Fibroblast of skin of left quadriceps (primary cell): ENCODE data around the gene CALCOCO1.

Experiments used
- DNase-seq, 2 experiments: peaks; one replicate each; pipeline ENCODE4 v3.0.0-alpha.2; 2013; ENCODE audit warnings: low read depth in 2 of 2

The CALCOCO1 gene

GRCh38 chr12:53752192-53752601 is 24.9 kb upstream of the CALCOCO1 start:
- DNase-seq = no peak

- no peak for DNase-seq
These were observed 24.3 kb upstream of the CALCOCO1 start, which contains the start of gene CISTR for GRCh38 chr12:53751336-53752191. Gene CISTR, minus strand, starts transcription at chr12:53751979.

GRCh38 chr12:53750812-53751335 is 23.6 kb upstream of the CALCOCO1 start:
- DNase-seq = no peak

GRCh38 chr12:53749986-53750811 is 22.9 kb upstream of the CALCOCO1 start:
- no peak for DNase-seq

GRCh38 chr12:53748072-53748840 is 21.0 kb upstream of the CALCOCO1 start:
- no peak for DNase-seq

- no peak for DNase-seq
These were observed 19.8 kb upstream of the CALCOCO1 start for GRCh38 chr12:53747095-53747494.

GRCh38 chr12:53746592-53747092 is 19.4 kb upstream of the CALCOCO1 start:
- DNase-seq = peak; percentile 70 to 72

- DNase-seq = no peak
These were observed 17.5 kb upstream of the CALCOCO1 start for GRCh38 chr12:53744751-53745150.

GRCh38 chr12:53744130-53744441 is 16.8 kb upstream of the CALCOCO1 start:
- no peak for DNase-seq

- peak in 1 of 2 experiments; percentile 31 for DNase-seq
These were observed 16.2 kb upstream of the CALCOCO1 start for GRCh38 chr12:53743266-53744129.

GRCh38 chr12:53740130-53740491 is 12.9 kb upstream of the CALCOCO1 start:
- no peak for DNase-seq

- DNase-seq = peak in 1 of 2 experiments; percentile 41
These were observed 12.2 kb upstream of the CALCOCO1 start for GRCh38 chr12:53739214-53740129.

GRCh38 chr12:53738406-53739213 is 11.4 kb upstream of the CALCOCO1 start:
- DNase-seq = no peak

- no peak for DNase-seq
These were observed 10.7 kb upstream of the CALCOCO1 start for GRCh38 chr12:53737951-53738405.

- no peak for DNase-seq
These were observed 10.0 kb upstream of the CALCOCO1 start for GRCh38 chr12:53737093-53737808.

- no peak for DNase-seq
These were observed 9.3 kb upstream of the CALCOCO1 start for GRCh38 chr12:53736592-53736991.

- no peak for DNase-seq
These were observed 8.3 kb upstream of the CALCOCO1 start for GRCh38 chr12:53735556-53735955.

GRCh38 chr12:53734425-53734824 is 7.2 kb upstream of the CALCOCO1 start:
- DNase-seq = no peak
